HG03108 (cell line): ENCODE results near the gene C6orf89.
A peak's percentile ranks its signal among the peaks of the same experiment; 100 is the strongest.
"Not testable (repeated sequence)": the region's sequence is repeated elsewhere in the genome, so short reads cannot be mapped to it uniquely, and the experiment has no call there.

Experiments used
- ATAC-seq: cut with Tn5 transposase; IDR thresholded peaks from one replicate; pipeline ENCODE4 v1.9.1; 2021; ENCODE audit warnings: moderate library complexity; ENCODE audit not compliant: unreplicated experiment

Gene C6orf89

DNA sequence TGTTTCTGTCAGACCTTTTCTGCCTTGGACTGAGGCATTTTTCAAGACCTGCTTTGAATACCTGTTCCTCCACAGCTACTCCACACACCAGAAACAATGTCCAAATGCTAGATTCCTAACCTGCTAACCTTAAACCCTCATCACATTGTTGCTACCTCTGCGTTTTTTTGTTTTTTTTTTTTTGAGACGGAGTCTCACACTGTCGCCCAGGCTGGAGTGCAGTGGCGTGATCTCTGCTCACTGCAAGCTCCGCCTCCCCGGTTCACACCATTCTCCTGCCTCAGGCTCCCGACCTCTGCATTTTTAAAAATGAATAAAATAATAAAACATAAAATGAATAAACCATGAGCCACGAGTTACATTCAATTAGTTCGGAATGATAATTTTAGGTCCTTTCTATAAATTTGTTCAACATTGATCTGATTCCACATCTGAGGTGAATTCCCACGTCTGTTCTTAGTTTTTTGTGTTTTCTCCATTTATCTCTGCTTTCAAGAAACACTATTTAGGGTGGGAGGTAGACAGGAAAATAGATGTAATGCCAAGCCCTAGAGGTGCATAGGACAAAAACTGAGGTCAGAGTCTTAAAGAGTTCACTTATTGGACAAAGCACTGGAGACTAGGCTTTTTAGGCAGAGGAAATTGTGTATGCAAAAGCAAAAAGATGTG lies 1.3 kb downstream of the C6orf89 start:
- no peak for ATAC-seq

DNA sequence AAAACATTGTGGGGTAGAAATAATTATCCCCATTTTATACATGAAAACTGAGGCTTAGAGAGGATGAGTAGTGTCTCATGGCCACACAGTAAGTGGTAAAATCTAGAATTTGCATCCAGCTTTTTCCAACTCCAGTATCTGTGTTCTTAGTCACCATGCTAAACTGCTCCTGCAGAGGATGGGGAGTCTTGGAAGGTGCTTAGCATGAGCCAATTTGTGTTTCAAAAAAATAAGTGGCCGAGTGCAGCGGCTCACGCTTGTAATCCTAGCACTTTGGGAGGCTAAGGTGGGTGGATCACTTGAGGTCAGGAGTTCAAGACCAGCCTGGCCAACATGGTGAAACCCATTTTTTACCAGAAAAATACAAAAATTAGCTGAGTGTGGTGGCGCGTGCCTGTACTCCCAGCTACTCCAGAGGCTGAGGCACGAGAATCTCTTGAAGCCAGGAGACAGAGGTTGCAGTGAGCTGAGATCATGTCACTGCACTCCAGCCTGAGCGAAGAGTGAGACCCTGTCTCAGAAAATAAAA lies 2.4 kb downstream of the C6orf89 start:
- no peak for ATAC-seq

DNA sequence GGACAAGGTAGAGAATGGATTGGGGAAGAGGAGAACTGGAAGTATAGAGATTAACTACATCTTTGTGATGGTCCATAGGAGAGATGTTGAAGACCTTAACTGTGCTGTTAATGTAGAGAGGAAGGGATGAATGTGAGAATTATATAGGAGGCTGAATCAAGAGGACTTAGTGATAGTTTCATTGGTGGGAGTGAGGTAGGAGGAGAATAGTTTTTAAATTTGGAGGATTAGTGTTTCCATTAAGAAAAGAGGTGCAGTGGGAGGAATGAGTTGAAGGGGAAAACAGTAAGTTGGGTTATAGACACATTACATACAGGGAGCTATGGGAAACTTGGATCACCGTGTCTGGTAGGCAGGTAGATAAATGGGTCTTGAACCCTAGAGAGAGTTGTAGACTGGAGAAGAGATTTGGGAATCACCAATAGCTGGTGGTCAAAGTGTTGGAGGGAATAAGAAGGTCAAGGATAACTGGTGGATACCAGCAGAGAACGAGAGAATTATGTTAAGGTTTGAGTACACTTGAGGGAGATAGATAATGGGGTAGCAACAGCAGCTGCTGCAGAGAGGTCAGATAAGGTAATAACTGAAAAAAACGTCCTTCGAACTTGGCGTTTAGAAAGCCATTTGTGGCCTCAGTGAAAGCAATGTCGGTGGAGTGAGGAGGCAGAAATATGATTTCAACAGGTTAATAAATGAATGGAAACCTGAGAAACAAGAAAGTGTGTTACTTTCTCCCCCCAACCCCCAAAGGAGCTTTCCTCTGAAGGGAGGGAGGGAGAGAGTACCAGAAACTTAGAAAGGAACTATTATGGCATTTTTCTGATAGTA lies 3.1 kb downstream of the C6orf89 start:
- ATAC-seq, result no peak

DNA sequence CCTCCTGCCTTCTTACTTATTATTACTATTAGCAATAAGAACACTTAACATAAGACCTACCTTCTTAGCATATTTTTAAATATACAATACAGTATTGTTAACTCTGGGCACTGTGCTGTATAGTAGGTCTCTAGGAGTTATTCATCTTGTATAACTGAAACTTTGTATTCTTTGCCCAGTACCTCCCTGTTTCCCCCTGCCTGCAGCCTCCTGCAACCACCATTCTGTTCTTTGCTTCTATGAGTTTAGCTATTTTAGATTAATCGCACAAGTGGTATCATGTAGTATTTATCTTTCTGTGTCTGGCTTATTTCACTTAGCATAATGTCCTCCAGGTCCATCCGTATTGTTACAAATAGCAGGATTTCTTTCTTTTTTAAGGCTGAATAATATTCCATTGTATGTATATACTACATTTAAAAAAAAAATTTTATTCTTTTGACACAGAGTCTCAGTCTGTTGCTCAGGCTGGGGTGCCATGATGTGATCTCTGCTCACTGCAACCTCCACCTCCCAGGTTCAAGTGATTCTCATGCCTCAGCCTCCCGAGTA lies 4.4 kb downstream of the C6orf89 start:
- ATAC-seq, result no peak

DNA sequence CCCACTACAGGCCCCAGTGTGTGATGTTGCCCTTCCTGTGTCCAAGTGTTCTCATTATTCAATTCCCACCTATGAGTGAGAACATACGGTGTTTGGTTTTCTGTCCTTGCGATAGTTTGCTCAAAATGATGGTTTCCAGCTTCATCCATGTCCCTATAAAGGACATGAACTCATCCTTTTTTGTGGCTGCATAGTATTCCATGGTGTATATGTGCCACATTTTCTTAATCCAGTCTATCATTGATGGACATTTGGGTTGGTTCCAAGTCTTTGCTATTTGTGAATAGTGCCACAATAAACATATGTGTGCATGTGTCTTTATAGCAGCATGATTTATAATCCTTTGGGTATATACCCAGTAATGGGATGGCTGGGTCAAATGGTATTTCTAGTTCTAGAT lies 5.4 kb downstream of the C6orf89 start:
- ATAC-seq, result not testable (repeated sequence)

DNA sequence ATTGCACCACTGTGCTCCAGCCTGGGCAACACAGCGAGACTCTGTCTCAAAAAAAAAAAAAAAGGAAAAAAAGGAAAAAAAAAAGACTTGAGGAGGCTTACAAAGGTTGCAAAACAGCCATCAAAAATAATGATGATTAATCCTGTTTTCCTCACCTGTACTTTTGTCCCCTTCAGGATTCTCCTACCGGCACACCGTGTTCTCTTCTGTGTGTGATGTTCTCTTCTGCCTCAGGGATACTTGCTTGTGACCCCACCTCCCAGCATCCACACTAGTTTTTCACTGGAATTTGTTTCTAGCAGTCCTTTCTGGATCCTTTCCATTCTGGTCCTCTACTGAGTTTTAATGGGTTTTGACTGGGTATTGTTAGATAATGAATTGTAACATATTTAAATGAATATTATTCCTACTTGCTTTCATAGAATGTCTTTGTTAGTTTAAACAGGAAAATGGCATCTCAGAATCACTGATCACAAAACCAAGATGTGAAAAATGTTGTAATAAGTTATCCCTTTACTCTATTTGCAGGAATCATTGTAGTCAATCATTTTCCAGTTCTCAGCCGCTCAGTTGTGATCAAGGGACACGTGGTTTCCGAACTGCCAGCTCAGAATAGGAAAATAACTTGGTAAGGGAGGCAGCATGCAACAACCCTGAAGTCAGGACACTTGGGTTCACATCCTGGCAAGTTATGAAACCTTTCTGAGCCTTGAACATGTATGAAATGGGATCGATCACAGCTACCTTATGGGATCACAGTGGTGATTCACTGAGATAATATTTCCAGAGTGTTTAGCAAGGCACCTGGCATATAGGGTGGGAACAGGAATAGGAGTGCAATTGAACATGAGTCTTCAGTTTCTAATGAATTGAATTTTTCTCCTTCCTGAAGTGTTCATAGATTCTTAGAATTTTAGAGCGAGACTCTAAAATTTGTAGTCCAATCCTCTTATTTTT lies 8.5 kb downstream of the C6orf89 start:
- ATAC-seq, result no peak

DNA sequence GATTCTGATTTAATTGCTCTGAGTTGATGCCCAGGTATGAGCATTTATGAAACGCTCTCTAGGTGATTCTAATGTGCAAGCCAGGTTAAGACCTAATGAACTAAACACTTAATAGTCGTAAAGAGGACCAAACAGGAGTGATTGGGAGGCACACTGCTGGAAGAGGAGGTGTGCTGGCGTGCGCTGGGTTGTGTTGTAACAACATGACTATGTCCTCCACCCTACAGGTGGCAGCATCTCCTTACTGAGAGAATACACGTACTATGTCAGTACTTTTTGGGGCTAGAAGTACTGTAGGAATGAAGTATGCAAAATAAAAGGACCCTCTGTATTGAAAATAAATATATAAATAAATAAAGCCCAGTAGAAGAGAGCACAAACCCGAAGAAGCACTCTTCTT lies 11.9 kb downstream of the C6orf89 start:
- no peak for ATAC-seq

DNA sequence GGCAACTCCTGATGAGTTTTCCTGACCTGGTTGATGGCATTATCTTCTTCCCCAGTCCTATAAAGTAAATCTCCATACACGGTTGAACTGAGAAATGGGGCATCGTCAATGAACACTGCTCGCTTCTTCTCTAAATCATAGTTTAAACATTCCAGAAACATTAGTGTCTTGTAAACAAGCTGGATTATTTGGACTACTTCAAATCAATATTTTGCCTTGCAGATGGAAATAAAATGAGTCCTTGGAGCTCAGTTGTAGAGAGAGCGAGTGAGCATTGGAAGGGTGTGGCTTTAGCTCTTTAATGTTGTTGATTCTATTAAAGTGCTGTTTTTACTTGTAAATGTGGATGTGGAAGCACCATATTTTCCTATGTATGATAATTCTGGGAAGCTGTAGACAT lies 18.4 kb downstream of the C6orf89 start:
- ATAC-seq, result no peak

DNA sequence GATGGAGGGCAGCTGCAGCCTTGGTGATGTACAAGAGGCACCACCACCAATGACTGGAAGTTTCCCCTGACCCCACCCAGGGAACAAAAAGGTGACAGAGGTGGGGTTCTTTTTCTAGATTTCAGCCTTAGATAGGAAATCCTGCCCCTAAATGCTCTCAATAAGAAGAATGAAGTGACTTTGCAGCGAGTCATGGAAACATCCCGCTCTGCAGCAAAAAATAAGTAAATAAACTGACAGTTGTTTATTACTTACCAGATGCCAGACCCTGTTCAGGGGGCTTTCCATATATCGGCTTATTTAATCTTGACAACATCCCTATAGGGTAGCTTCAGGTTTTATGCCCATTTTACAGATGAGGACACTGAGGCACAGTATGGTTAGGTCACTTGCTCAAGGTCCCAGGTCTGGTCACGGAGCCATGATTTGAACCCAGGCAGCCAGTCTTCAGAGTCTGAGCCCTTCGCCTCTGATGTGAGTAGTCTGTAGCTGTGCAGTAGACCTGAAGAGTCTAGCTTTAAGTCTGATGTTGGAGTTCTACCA lies 19.2 kb downstream of the C6orf89 start:
- ATAC-seq, result no peak

DNA sequence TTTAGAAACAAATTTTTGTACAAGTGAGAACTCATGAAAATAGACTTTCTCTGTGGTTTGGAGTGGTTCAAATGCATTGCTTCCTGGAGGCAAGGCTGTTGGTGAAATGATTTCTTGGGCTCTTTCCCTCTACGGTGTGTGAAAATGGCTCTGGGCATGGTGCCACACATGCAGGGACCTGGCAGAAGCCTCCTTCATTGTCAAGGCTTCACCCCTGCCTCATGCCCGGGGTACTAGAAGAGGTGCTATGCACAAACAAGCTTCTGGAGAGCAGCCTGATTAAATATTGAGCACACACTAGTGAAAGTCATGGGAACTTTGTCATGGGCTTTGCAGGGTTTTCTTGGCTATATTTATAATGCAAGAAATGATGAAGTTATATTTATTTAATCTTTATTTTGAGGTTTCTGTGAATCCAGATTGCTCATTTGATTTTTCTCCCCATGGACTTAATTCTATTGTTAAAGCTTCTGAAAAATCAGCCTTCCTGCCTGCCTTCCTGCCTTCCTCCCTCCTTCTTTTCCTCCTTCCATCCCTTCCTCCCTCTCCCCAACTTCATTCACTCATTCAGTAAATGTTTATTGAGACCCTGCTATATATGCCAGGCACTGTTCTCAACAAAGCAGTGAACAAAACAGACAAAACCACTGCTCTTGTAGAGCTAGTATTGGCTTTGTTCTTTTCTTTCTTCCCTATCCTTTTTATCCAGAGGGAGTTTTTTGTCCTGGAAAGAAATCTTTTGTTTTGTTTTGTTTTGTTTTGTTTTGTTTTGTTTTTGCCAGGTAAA lies 21.0 kb downstream of the C6orf89 start:
- no peak for ATAC-seq

DNA sequence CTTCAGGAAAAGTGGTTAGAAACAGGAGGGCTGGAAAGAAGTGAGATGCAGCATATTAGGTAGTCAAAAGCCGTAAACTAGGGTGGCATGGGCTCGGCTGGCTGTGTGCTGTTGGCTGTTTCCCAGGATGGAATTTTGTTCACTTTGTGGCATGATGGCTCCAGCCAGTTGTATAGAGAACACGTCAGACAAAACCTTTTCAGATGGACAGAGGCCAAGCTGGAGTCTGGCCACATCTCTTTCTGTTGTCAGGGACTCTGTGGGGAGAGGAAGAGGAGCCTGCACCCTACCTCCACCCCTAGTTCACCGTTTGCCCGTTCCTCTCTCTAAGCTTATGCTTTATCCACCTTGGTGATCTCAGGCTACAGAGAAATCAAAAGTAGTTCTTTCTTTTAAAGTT lies 22.0 kb downstream of the C6orf89 start:
- no peak for ATAC-seq

DNA sequence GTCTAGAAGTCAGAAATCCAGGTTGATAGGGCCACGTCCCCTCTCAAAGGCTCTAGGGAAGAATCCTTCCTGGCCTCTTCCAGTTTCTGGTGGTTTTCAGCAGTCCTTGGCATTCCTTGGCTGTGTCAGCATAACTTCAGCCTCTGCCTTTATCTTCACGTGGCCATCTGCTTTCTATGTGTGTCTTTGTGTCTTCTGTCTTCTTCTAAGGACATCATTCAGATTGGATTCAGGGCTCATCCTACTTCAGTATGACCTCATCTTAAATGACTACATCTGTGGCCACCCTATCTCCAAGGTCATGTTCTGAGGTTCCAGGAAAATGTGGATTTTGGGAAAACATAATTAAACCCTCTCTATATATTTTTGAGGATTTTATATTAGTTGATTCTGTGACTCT lies 23.0 kb downstream of the C6orf89 start:
- no peak for ATAC-seq

DNA sequence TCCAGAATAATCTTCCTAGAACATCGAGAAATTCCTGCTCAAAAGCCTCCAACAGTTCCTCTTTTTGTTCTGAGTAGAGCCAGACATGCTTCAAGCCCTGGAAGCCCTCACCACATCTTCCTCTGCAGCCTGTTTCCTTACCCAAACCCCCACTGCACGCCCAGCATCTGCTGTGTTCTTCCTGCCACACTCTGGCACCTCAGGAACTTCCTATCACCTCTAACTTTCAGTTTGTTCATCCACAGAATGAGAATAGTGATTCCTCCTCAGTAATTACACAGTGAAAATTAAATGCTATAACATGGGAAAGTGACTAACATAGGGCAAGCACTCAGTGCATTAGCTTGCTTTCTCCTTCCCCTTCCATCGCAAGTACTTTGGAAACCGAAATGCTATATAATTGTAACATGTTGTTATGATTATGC lies 26.3 kb downstream of the C6orf89 start:
- ATAC-seq, result peak; percentile 24

DNA sequence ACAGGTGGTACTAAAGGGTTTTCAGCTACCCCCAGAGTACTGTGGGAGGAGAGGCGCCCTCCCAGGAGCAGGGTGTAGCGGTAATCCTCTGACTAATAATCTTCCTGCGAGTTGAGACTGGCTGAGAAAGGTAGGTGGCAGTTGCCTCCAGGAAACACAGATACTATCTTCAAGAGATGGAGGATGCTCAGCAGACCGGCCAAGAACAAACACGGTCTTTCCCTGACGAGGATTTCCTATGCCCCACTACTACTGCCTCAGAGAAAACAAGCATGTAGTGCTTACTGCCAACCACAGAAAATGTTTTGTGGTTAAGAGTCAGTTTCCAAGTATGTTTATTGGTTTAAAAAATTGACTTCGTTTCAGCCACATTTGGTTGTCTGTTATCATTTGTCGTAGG lies 26.8 kb downstream of the C6orf89 start:
- peak; percentile 82 for ATAC-seq

DNA sequence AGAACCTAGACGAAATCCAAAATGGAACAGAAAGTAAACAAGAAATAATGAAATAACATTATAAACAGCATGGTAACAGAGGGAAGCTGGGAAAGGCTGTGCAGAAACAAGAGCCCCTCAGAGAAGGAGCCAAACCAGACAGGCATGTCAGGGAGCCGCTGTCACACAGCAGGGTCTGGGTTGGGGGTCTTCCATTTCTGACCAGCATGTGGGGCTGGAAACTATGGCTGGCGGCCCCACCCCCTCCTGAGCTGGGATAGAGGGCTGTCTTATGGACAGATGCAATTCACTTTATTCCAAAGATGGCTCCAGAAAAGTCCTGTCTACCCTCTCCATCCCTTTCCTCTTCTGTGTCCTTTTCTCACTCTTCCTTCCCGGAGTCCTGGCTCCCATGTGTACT lies 27.3 kb downstream of the C6orf89 start:
- no peak for ATAC-seq

DNA sequence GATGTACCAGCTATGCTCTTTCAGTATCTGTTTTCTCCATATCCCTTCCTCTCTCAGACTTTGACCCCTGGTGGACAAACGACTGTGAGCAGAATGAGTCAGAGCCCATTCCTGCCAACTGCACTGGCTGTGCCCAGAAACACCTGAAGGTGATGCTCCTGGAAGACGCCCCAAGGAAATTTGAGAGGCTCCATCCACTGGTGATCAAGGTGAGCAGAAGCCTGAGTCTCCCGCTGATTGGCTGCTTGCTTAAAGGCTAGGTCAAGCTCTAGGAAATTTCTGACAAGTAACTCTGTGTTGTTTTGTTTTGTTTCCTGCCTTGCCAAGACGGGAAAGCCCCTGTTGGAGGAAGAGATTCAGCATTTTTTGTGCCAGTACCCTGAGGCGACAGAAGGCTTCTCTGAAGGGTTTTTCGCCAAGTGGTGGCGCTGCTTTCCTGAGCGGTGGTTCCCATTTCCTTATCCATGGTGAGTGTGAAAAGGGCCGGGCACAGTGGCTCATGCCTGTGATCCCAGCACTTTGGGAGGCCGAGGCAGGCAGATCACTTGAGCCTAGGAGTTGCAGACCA lies 28.6 kb downstream of the C6orf89 start:
- no peak for ATAC-seq

DNA sequence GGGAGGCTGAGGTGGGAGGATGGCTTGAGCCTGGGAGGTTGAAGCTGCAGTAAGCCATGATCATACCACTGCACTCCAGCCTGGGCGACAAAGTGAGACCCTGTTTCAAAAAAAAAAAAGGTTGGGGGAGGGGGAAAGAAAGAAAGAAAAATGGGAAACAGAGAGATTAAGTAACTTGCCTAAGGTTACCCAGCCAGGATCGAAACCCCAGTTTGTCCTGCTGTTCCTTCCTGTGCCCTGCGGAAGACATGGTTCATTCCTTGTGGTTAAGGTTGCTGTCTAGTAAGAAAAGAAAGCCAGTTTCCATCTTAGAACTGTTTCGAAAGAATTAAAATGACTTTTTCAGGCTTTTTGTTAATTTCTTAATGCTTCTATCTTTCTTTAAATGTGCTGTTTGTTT lies 29.8 kb downstream of the C6orf89 start:
- ATAC-seq, result no peak

DNA sequence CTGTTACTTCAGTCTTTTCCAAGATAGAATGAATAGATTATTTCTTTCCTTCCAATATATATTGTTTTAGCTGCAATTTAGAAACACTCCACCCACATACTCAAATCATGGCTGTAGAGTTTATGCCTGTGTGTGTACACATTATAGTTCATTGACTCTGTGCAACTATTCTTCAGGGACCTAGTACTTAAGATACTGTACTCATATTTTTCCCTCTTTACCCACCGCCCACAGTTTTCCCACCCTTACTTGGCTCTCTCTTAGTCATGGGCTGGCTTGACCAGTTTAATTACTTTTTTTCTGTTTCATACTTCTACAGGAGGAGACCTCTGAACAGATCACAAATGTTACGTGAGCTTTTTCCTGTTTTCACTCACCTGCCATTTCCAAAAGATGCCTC lies 30.4 kb downstream of the C6orf89 start:
- no peak for ATAC-seq

DNA sequence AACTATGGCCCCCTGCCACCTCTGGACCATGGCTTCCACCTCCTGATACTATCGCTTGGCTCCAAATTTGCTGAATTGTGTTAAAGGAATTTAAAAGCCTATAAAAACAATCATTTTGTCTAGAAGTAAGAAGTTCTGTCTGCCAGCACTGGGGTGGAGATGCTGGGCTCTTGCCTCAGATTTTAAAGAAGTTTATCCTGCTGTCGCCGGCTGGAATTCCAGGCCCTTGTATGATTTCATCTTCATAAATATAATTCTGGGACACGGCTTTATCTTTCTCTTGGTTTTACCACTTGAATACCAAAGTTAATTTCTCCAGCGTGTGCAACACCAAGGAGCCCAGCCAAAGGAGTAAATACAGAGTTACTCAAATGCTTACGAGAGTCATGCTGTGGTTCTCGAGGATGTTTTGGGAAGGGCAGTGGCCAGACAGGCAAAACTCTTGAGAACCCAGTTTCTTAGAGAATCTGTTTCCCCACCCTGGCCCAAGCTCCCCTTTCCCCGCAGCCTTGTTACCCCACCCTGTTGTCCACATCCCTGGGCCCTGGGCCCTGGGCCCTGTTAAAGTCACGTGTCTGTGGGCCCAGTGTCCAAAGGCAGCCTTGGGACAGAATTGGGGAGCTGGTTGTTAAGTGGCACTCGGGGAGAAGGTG lies 31.9 kb downstream of the C6orf89 start:
- ATAC-seq, result no peak
